ENCODE data around the gene ZNF574. TPM values are rescaled to one million over a fixed set of nuclear protein-coding genes. Genes with fewer than 3 reads are reported as not detected.

The ZNF574 gene
- total and polyA plus RNA-seq, 11 donors: 5.1 to 17.7 (median 8.7) TPM

DNA sequence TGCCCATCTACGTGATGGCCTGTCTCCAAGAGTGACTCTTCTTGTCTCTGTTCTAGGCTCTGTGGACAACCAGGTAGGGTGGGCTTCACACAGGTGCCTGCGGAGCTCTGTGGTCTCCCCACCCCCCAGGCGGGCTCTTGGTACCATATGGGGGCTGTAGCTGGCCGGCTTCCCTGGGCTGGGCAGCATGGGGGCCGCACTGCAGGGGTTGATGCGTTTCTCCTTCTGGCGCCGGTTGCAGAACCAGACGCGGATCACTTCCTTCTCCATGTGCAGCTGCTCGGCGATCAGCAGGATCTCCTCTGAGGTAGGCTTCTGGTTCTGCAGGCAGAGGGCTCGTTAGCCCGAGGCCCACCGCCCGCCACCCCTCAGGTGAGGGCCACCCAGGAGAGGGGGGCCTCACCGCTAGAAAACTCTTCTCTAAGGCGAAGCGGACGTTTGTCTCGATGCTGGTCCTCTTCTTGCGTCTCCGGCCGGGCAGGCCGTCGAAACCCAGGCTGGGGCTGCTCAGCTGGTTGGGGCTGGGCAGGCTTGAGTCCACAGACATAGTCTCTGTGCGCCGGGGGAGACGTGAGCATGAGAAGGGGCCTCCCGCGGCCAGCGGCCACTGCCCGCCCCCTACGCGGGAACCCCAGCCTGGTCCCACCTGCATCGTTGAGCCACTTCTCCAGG, 19.3 kb downstream of the ZNF574 start:
- intact Hi-C loops (cut with DNase I): no loop called here
- DNase-seq: no peak
- no peaks in the 10 kb centered on the region for H3K9me3 ChIP-seq
- peaks cover 0 to 40% (median 0%) of the 10 kb centered on the region in 9 donors for H3K36me3 ChIP-seq
- H3K4me1 ChIP-seq: peaks cover 0 to 19% (median 0%) of the 10 kb centered on the region in 12 donors
- ATAC-seq: no peak
- H3K27me3 ChIP-seq: peaks cover 0 to 33% (median 13%) of the 10 kb centered on the region in 9 donors
- H3K4me3 ChIP-seq: no peak overlapping the region
- 74 to 83% (median 82%) methylated on average over 35 to 36 of the region's 36 CpGs for WGBS, 4 donors
- peak overlapping the region in 1 of 12 donors; percentile 37 for H3K27ac ChIP-seq
- no peak for TF ChIP-seq POLR2A (IDR thresholded peaks at IDR 0.05)
- TF ChIP-seq, protein P1, sequence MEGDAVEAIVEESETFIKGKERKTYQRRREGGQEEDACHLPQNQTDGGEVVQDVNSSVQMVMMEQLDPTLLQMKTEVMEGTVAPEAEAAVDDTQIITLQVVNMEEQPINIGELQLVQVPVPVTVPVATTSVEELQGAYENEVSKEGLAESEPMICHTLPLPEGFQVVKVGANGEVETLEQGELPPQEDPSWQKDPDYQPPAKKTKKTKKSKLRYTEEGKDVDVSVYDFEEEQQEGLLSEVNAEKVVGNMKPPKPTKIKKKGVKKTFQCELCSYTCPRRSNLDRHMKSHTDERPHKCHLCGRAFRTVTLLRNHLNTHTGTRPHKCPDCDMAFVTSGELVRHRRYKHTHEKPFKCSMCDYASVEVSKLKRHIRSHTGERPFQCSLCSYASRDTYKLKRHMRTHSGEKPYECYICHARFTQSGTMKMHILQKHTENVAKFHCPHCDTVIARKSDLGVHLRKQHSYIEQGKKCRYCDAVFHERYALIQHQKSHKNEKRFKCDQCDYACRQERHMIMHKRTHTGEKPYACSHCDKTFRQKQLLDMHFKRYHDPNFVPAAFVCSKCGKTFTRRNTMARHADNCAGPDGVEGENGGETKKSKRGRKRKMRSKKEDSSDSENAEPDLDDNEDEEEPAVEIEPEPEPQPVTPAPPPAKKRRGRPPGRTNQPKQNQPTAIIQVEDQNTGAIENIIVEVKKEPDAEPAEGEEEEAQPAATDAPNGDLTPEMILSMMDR (IDR thresholded peaks at IDR 0.05): no peak

DNA sequence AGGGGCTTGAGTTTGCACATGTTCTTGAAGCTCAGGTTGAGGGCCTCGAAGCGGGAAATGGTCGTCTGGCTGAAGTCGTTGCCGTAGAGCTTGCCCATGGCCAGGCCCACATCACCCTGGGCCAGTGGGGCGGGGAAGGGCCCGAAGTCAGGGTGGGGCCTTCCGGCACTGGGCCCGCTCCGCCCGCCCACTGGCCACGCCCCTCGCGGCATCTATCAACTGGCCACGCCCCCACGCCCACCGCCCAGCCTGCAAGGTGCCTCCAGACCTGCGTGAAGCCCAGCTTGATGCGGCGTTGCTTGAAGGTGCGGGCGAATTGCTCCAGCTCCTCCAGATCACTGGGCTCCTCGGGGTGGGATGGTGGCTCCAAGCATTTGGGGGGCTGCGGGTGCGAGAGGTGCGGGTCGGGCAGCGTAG, 19.9 kb downstream of the ZNF574 start:
- intact Hi-C loops (cut with DNase I): no loop called here
- Histone ChIP-seq H3K4me3 (no peak overlapping the region), H3K9me3 (no peaks in the 10 kb centered on the region), H3K36me3 (peaks cover 0 to 40% (median 0%) of the 10 kb centered on the region in 9 donors), H3K27ac (peak overlapping the region in 1 of 12 donors; percentile 37), H3K4me1 (peaks cover 0 to 19% (median 0%) of the 10 kb centered on the region in 12 donors), H3K27me3 (peaks cover 0 to 38% (median 13%) of the 10 kb centered on the region in 9 donors)
- no peak for DNase-seq
- 8 to 23% (median 17%) methylated on average over 10 to 28 of the region's 28 CpGs for WGBS, 4 donors
- ATAC-seq: no peak
- no peak for TF ChIP-seq POLR2A (IDR thresholded peaks at IDR 0.05)
- TF ChIP-seq, protein P1 (IDR thresholded peaks at IDR 0.05): no peak

DNA sequence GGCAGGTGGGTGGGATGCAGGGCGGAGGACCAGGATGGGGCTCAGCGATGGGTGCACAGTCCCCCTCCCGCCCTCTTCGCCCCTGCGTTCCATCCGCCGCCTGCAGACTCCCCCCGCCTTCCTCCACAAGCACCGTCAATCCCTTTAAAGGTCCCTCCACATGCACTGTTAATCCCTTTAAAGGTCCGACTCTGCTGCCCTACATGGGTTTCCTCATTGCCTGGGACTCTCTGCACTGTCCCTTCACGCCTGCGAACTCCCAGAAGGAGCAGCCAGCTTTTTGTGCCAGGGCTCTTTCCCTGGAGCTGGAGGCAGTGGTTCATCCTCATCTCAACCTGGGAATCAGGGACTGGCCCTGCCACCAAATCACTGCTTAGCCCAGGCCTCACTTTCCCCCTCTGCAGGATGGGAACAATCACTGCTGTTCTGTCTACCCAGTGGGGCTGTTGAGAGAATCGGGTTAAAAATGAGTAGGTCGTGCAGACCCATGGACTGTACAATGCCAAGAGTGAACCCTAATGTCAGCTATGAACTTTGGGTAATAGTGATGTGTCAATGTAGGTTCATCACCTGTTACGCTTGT, 20.4 kb downstream of the ZNF574 start:
- 25 to 45% (median 35%) methylated on average over 10 to 15 of the region's 15 CpGs for WGBS, 4 donors
- Histone ChIP-seq H3K27me3 (peaks cover 0 to 39% (median 13%) of the 10 kb centered on the region in 9 donors), H3K4me3 (no peak overlapping the region), H3K9me3 (no peaks in the 10 kb centered on the region), H3K27ac (peak overlapping the region in 1 of 12 donors; percentile 37), H3K36me3 (peaks cover 0 to 40% (median 0%) of the 10 kb centered on the region in 9 donors), H3K4me1 (peaks cover 0 to 19% (median 0%) of the 10 kb centered on the region in 12 donors)
- TF ChIP-seq, protein P1 (IDR thresholded peaks at IDR 0.05): no peak
- intact Hi-C loops (cut with DNase I): no loop called here
- DNase-seq (no peak), ATAC-seq (peak in 1 of 4 donors; percentile 8)

DNA sequence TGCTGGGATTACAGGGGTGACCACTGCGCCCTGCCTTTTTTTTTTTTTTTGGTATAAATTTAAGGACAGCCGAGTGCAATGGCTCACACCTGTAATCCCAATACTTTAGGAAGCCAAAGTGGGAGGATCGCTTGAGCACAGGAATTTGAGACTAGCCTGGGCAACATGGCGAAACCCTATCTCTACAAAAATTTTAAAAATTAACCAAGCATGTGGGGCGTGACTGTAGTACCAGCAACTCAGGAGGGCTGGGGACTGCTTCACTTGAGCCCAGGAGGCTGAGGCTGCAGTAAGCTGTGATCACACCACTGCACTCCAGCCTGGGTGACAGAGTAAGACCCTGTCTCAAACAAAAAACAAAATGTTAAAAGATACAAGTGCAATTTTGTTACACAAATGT, 21.5 kb downstream of the ZNF574 start:
- TF ChIP-seq POLR2A (IDR thresholded peaks at IDR 0.05): no peak
- TF ChIP-seq, protein P1 (IDR thresholded peaks at IDR 0.05): no peak
- no peak for ATAC-seq
- Histone ChIP-seq H3K9me3 (no peaks in the 10 kb centered on the region), H3K4me3 (no peak overlapping the region), H3K36me3 (peaks cover 0 to 40% (median 0%) of the 10 kb centered on the region in 9 donors), H3K27me3 (peaks cover 0 to 39% (median 13%) of the 10 kb centered on the region in 9 donors), H3K27ac (no peak overlapping the region), H3K4me1 (peaks cover 0 to 9% (median 0%) of the 10 kb centered on the region in 12 donors)
- intact Hi-C loops (cut with DNase I): no loop called here
- DNase-seq: no peak
- WGBS, 4 donors: 74 to 83% (median 81%) methylated on average over 5 of the region's 5 CpGs
